Measurements from ENCODE around the gene CD209. TPM values are rescaled to one million over a fixed set of nuclear protein-coding genes. Genes with fewer than 3 reads are reported as not detected.

Gene CD209
- total RNA-seq, 1 experiment from 2014 or later, result not detected

DNA sequence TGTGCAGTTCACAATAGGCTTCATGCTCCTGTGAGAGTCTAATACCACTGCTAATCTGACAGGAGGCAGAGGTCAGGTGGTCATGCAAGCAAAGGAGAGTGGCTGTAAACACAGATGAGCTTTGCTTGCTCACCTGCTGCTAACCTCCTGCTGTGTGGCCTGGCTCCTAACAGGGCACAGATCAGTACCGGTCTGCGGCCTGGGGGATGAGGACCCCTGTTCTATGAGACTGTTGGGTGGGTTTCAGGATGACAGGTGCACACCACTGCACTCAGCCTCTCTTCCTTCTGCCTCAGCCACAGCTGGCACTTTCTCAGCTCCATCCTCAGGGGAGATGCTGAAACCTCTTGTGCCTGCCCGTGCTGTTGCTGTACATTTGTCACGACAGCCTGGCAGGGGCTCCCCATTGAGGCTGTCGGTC lies 25.1 kb downstream of the CD209 start:
- Histone ChIP-seq H3K36me3 (ENCODE audit: control insufficient read depth in 1 of 2, insufficient read depth in 2 of 2, low read length in 2 of 2) (no peaks in the 10 kb centered on the region), H3K27ac (ENCODE audit: low read depth, low read length) (no peak overlapping the region), H3K9me2 (ENCODE audit: insufficient read depth) (no peaks in the 10 kb centered on the region), H3K9me3 (ENCODE audit: control insufficient read depth in 1 of 2, insufficient read depth in 1 of 2, low read depth in 1 of 2, low read length in 2 of 2) (no peaks in the 10 kb centered on the region), H3K4me2 (ENCODE audit: low read length) (no peak overlapping the region), H4K20me1 (ENCODE audit: insufficient read depth) (no peaks in the 10 kb centered on the region), H3K4me1 (ENCODE audit: control insufficient read depth in 1 of 2, insufficient read depth in 2 of 2, low read length in 2 of 2) (no peaks in the 10 kb centered on the region), H3K9ac (ENCODE audit: low read length) (no peak overlapping the region), H2AFZ (ENCODE audit: low read depth, low read length, poor library complexity, severe bottlenecking) (no peak overlapping the region), H3K79me2 (ENCODE audit: insufficient read depth, low read length) (no peaks in the 10 kb centered on the region), H3K27me3 (ENCODE audit: insufficient read depth, low read length) (no peaks in the 10 kb centered on the region), H3K4me3 (replicated peaks in 1 of 2; ENCODE audit: low read depth in 1 of 2, low read length in 2 of 2) (no peak overlapping the region)
- no peak for DNase-seq (ENCODE audit: low read depth, low spot score)
- intact Hi-C loops (cut with micrococcal nuclease), result no loop called here
- ChIA-PET CTCF (no interaction called here), POLR2A (no interaction called here), RAD21 (ENCODE audit: low non-redundant PET in 1 of 2, low total read pairs in 2 of 2, uncharacterized antibody in 2 of 2, unreplicated experiment in 2 of 2) (no interaction called here)
- no TSS peak for BruUV-seq (replicated peaks)
- TF ChIP-seq EGR1 (IDR thresholded peaks at IDR 0.05; ENCODE audit: low read depth) (no peak), JUND (IDR thresholded peaks at IDR 0.05) (no peak), CBX3 (IDR thresholded peaks at IDR 0.05; ENCODE audit: low read depth) (no peak), FOSL1 (IDR thresholded peaks at IDR 0.05; ENCODE audit: low read depth) (no peak), CEBPB (IDR thresholded peaks at IDR 0.05; ENCODE audit: low read depth) (no peak), EZH2 (IDR thresholded peaks at IDR 0.05) (no peak), SP1 (IDR thresholded peaks at IDR 0.05; ENCODE audit: low read depth) (no peak), SIN3A (IDR thresholded peaks at IDR 0.05; ENCODE audit: low read depth) (no peak), RAD21 (IDR thresholded peaks at IDR 0.05; ENCODE audit: low read depth) (no peak), TCF7L2 (IDR thresholded peaks at IDR 0.05; ENCODE audit: borderline replicate concordance, extremely low read depth, insufficient read depth, insufficient read length) (no peak), POLR2AphosphoS5 (IDR thresholded peaks at IDR 0.05; ENCODE audit: low read depth, low read length) (no peak)
- TF ChIP-seq, protein P1, sequence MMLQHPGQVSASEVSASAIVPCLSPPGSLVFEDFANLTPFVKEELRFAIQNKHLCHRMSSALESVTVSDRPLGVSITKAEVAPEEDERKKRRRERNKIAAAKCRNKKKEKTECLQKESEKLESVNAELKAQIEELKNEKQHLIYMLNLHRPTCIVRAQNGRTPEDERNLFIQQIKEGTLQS (IDR thresholded peaks at IDR 0.05), result no peak
- TF ChIP-seq, protein P2, sequence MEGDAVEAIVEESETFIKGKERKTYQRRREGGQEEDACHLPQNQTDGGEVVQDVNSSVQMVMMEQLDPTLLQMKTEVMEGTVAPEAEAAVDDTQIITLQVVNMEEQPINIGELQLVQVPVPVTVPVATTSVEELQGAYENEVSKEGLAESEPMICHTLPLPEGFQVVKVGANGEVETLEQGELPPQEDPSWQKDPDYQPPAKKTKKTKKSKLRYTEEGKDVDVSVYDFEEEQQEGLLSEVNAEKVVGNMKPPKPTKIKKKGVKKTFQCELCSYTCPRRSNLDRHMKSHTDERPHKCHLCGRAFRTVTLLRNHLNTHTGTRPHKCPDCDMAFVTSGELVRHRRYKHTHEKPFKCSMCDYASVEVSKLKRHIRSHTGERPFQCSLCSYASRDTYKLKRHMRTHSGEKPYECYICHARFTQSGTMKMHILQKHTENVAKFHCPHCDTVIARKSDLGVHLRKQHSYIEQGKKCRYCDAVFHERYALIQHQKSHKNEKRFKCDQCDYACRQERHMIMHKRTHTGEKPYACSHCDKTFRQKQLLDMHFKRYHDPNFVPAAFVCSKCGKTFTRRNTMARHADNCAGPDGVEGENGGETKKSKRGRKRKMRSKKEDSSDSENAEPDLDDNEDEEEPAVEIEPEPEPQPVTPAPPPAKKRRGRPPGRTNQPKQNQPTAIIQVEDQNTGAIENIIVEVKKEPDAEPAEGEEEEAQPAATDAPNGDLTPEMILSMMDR (IDR thresholded peaks at IDR 0.05 in 2 of 3, conservative IDR thresholded peaks at IDR 0.05 in 1 of 3; ENCODE audit: borderline replicate concordance in 1 of 3, insufficient read depth in 1 of 3, low read depth in 2 of 3, low read length in 2 of 3), result no peak
- TF ChIP-seq, protein P3, sequence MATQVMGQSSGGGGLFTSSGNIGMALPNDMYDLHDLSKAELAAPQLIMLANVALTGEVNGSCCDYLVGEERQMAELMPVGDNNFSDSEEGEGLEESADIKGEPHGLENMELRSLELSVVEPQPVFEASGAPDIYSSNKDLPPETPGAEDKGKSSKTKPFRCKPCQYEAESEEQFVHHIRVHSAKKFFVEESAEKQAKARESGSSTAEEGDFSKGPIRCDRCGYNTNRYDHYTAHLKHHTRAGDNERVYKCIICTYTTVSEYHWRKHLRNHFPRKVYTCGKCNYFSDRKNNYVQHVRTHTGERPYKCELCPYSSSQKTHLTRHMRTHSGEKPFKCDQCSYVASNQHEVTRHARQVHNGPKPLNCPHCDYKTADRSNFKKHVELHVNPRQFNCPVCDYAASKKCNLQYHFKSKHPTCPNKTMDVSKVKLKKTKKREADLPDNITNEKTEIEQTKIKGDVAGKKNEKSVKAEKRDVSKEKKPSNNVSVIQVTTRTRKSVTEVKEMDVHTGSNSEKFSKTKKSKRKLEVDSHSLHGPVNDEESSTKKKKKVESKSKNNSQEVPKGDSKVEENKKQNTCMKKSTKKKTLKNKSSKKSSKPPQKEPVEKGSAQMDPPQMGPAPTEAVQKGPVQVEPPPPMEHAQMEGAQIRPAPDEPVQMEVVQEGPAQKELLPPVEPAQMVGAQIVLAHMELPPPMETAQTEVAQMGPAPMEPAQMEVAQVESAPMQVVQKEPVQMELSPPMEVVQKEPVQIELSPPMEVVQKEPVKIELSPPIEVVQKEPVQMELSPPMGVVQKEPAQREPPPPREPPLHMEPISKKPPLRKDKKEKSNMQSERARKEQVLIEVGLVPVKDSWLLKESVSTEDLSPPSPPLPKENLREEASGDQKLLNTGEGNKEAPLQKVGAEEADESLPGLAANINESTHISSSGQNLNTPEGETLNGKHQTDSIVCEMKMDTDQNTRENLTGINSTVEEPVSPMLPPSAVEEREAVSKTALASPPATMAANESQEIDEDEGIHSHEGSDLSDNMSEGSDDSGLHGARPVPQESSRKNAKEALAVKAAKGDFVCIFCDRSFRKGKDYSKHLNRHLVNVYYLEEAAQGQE (IDR thresholded peaks at IDR 0.05; ENCODE audit: low read depth), result no peak
- no peak for ATAC-seq

Measured in HCT116 (cell line).